ENCODE results near the gene MPP3. TPM values are rescaled to one million over a fixed set of nuclear protein-coding genes. Genes with fewer than 3 reads are reported as not detected.

Gene MPP3
- total RNA-seq, 1 experiment from 2014 or later = 19.5 TPM

DNA sequence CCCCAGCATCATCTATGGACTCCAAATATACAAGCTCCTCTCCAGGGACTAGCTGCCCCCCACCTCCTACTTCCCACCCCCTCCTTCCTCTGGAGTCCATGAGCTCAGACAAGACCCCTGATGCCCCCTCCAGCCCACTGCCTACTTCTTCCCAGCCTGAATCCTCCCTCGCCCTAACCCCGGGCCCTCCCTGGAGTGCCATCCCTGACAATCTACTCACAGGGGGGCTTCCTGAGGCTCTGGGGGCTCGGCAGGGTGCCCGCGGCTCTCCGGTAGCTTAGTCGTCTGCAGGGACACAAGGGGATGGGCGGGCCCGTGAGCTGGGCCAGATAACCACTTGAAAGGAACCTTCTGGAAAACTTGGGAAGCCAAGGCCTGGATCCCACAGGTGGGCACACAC, 15.1 kb downstream of the MPP3 start:
- intact Hi-C loops (cut with micrococcal nuclease) = no loop called here
- POLR2A ChIA-PET = no interaction called here
- CTCF ChIA-PET = no interaction called here

More for the DNA sequence above, 15.1 kb downstream of the MPP3 start:
- Histone ChIP-seq H3K4me2 (ENCODE audit: low read length) (no peak overlapping the region), H3K4me3 (replicated peaks in 1 of 2; ENCODE audit: low read depth in 1 of 2, low read length in 2 of 2) (no peak overlapping the region), H4K20me1 (ENCODE audit: insufficient read depth) (no peaks in the 10 kb centered on the region), H3K9ac (ENCODE audit: low read length) (no peak overlapping the region), H3K79me2 (ENCODE audit: insufficient read depth, low read length) (no peaks in the 10 kb centered on the region), H3K27ac (ENCODE audit: low read depth, low read length) (no peak overlapping the region), H3K27me3 (ENCODE audit: insufficient read depth, low read length) (no peaks in the 10 kb centered on the region), H3K4me1 (ENCODE audit: control insufficient read depth in 1 of 2, insufficient read depth in 2 of 2, low read length in 2 of 2) (peaks cover 0 to 9% of the 10 kb centered on the region in 2 experiments; a peak in 1 of 4 replicates), H3K36me3 (ENCODE audit: control insufficient read depth in 1 of 2, insufficient read depth in 2 of 2, low read length in 2 of 2) (peaks cover 4 to 23% of the 10 kb centered on the region in 2 experiments; a peak in 3 of 4 replicates), H2AFZ (ENCODE audit: low read depth, low read length, poor library complexity, severe bottlenecking) (no peak overlapping the region), H3K9me2 (ENCODE audit: insufficient read depth) (no peaks in the 10 kb centered on the region), H3K9me3 (ENCODE audit: control insufficient read depth in 1 of 2, insufficient read depth in 1 of 2, low read depth in 1 of 2, low read length in 2 of 2) (no peaks in the 10 kb centered on the region)
- no peak for ATAC-seq
- TF ChIP-seq SRF (IDR thresholded peaks at IDR 0.05; ENCODE audit: low read depth) = no peak
- TF ChIP-seq RAD21 (IDR thresholded peaks at IDR 0.05; ENCODE audit: low read depth) = no peak
- no peak for TF ChIP-seq TCF7L2 (IDR thresholded peaks at IDR 0.05; ENCODE audit: borderline replicate concordance, extremely low read depth, insufficient read depth, insufficient read length)
- TF ChIP-seq, protein P1, sequence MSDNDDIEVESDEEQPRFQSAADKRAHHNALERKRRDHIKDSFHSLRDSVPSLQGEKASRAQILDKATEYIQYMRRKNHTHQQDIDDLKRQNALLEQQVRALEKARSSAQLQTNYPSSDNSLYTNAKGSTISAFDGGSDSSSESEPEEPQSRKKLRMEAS (IDR thresholded peaks at IDR 0.05) = no peak
- no peak for TF ChIP-seq ELF1 (IDR thresholded peaks at IDR 0.05; ENCODE audit: borderline replicate concordance, low read depth)
- TF ChIP-seq SP1 (IDR thresholded peaks at IDR 0.05; ENCODE audit: low read depth) = no peak
- TF ChIP-seq, protein P2, sequence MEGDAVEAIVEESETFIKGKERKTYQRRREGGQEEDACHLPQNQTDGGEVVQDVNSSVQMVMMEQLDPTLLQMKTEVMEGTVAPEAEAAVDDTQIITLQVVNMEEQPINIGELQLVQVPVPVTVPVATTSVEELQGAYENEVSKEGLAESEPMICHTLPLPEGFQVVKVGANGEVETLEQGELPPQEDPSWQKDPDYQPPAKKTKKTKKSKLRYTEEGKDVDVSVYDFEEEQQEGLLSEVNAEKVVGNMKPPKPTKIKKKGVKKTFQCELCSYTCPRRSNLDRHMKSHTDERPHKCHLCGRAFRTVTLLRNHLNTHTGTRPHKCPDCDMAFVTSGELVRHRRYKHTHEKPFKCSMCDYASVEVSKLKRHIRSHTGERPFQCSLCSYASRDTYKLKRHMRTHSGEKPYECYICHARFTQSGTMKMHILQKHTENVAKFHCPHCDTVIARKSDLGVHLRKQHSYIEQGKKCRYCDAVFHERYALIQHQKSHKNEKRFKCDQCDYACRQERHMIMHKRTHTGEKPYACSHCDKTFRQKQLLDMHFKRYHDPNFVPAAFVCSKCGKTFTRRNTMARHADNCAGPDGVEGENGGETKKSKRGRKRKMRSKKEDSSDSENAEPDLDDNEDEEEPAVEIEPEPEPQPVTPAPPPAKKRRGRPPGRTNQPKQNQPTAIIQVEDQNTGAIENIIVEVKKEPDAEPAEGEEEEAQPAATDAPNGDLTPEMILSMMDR (IDR thresholded peaks at IDR 0.05 in 2 of 3, conservative IDR thresholded peaks at IDR 0.05 in 1 of 3; ENCODE audit: borderline replicate concordance in 1 of 3, insufficient read depth in 1 of 3, low read depth in 2 of 3, low read length in 2 of 3) = no peak
- TF ChIP-seq SIN3A (IDR thresholded peaks at IDR 0.05; ENCODE audit: low read depth) = no peak
- TF ChIP-seq FOSL1 (IDR thresholded peaks at IDR 0.05; ENCODE audit: low read depth) = no peak
- no peak for DNase-seq (ENCODE audit: low read depth, low spot score)
- BruUV-seq (replicated peaks) = no TSS peak
- RAD21 ChIA-PET (ENCODE audit: low non-redundant PET in 1 of 2, low total read pairs in 2 of 2, uncharacterized antibody in 2 of 2, unreplicated experiment in 2 of 2) = no interaction called here
